Heart right ventricle (tissue), 16 donors: ENCODE results near the gene EMC9. TPM values are rescaled to one million over a fixed set of nuclear protein-coding genes. Genes with fewer than 3 reads are reported as not detected.

Experiments
- ATAC-seq, 8 donors: fragments of 200-7000 bp; cut with Tn5 transposase; one replicate each; pipeline ENCODE4 v1.9.1; 2020; ENCODE audit warnings: mild to moderate bottlenecking in 8 of 8, moderate library complexity in 8 of 8, moderate number of reproducible peaks in 1 of 8
- DNase-seq, 2 donors: peaks; one replicate each; pipeline ENCODE4 v3.0.0-alpha.2; 2020
- H3K27ac ChIP-seq, 10 donors: fragments of 200-600 bp; sonication (generic) in 2 of 10; one replicate each; pipeline versions ENCODE4 v1.5.0 to v1.8.0; 2020 to 2022; ENCODE audit warnings: mild to moderate bottlenecking in 3 of 10
- H3K27me3 ChIP-seq, 7 donors: fragments of 200-600 bp; one replicate each; pipeline ENCODE4 v1.8.0; 2021 to 2022; ENCODE audit warnings: mild to moderate bottlenecking in 2 of 7
- H3K36me3 ChIP-seq, 9 donors: fragments of 200-600 bp; sonication (generic) in 1 of 9; one replicate each; pipeline versions ENCODE4 v1.5.0 to v1.8.0; 2020 to 2022; ENCODE audit warnings: mild to moderate bottlenecking in 2 of 9
- H3K4me1 ChIP-seq, 9 donors: fragments of 200-600 bp; sonication (generic) in 1 of 9; one replicate each; pipeline versions ENCODE4 v1.5.0 to v1.8.0; 2020 to 2022; ENCODE audit warnings: mild to moderate bottlenecking in 4 of 9
- H3K4me3 ChIP-seq, 10 donors: fragments of 200-600 bp; sonication (generic) in 2 of 10; one replicate each; pipeline versions ENCODE4 v1.5.0 to v1.8.0; 2020 to 2022; ENCODE audit warnings: mild to moderate bottlenecking in 7 of 10, moderate library complexity in 2 of 10
- H3K9me3 ChIP-seq, 11 donors: fragments of 200-600 bp in 10 of 11; sonication (generic) in 2 of 11; one replicate each; pipeline versions ENCODE4 v1.5.0 to v1.8.0; 2013 to 2022; ENCODE audit warnings: mild to moderate bottlenecking in 2 of 11, control low read depth in 1 of 11, moderate library complexity in 1 of 11
- CTCF ChIP-seq, 9 donors: fragments of 200-600 bp; sonication (generic) in 2 of 9; IDR thresholded peaks; one replicate each; pipeline versions ENCODE4 v1.5.0 to v1.8.0; 2021 to 2022; ENCODE audit warnings: antibody characterized with exemption in 9 of 9, mild to moderate bottlenecking in 5 of 9, moderate library complexity in 1 of 9
- WGBS, 2 donors: extraction: QIAGEN DNeasy Blood & Tissue Kit; methylation state at CpG; one replicate each; pipeline ENCODE4 v1.1.7; 2013; ENCODE audit warnings: inconsistent platforms in 1 of 2; 5-methylcytosine and 5-hydroxymethylcytosine counted together
- intact Hi-C, 10 donors: fragments of 100-400 bp; cut with DNase I; formaldehyde crosslinking; loops; one replicate each; pipeline versions ENCODE4 v1.11.1 to v1.14.2; 2022
- polyA plus RNA-seq, 2 donors: library from polyadenylated mRNA; stranded (reverse); fragments of 200-250 nt; gene quantifications; one replicate each; pipeline ENCODE4 v1.2.3, GENCODE V29; 2013
- total RNA-seq, 10 donors: library from RNA; stranded (reverse); fragmentation: NEBNext Ultra II Directional in 3 of 10; extraction: Animal tissue kit (Norgen Biotek cat#: 25700) in 3 of 10; gene quantifications; one replicate each; pipeline versions ENCODE4 v1.2.1 to v1.2.4, GENCODE V29; 2021 to 2023
- donor health status: Arrhythmogenic right ventricular cardiomyopathy.
- donor health status: ischemic (EF 13 %, LVEDD 7.1; RV severe dilation, severe dysfunction).
- donor health status: healthy with polysubstance abuse.
- donor health status: DM: no; HTN: yes; CAD: no.
- donor health status: DM: no; HTN: no; CAD: no.
- donor health status: ischemic (EF 25% LVEDD 6.9; RV normal size, moderate dysfunction).
- donor health status: ischemic (EF 25% LVEDD 5.7; RV mildly dilated, moderate dysfunction).
- donor health status: healthy.
- donor health status: DM: yes; HTN: yes; CAD: no.
- donor health status: Ischemic cardiomyopathy.
- donor health status: ischemic (EF 35%, LVEDD 5.7; RV mildly dilated, moderate dysfunction).
- donor health status: nonischemic (EF 11% LVEDD 7.7; RV severe dilation, severe dysfunction).
- donor health status: DM: yes; HTN: yes; CAD: no.
- donor health status: PGD.
- donor health status: ischemic (EF 29% LVEDD 5.4; RV normal size, mild dysfunction).
- donor health status: nonischemic (EF 23%, LVEDD 6.1; RV moderate dilation, normal function).

Gene EMC9
- total and polyA plus RNA-seq, 12 donors, result 10.2 to 44.3 (median 14.4) TPM

- peaks cover 0 to 57% (median 0%) of the 10 kb centered on the region in 9 donors for H3K36me3 ChIP-seq
- DNase-seq (no peak), ATAC-seq (peak in 1 of 8 donors; percentile 9)
- TF ChIP-seq CTCF (IDR thresholded peaks at IDR 0.05), result no peak
- no peaks in the 10 kb centered on the region for H3K27me3 ChIP-seq
- H3K4me3 ChIP-seq, result no peak overlapping the region
- H3K27ac ChIP-seq, result no peak overlapping the region
- H3K4me1 ChIP-seq, result peaks cover 0 to 12% (median 0%) of the 10 kb centered on the region in 9 donors
- no peaks in the 10 kb centered on the region for H3K9me3 ChIP-seq
- intact Hi-C loops, result loop anchor here in 2 of 10 donors (5.0 to 10.0 kb wide), 2 partner anchors 41 to 119 kb away; partner anchors contain the start of gene DHRS4L2 (in 1 of the 2)
- WGBS, 2 donors, result 89% methylated on average over 13 of the region's 13 CpGs
Observed at GRCh38 chr14:24103451-24103850, 37.9 kb downstream of the EMC9 start.

GRCh38 chr14:24102357-24103048 lies 38.9 kb downstream of the EMC9 start:
- no peak overlapping the region for H3K27ac ChIP-seq
- intact Hi-C loops, result loop anchor here in 2 of 10 donors (5.0 to 10.0 kb wide), 2 partner anchors 40 to 118 kb away; partner anchors contain the start of gene DHRS4L2 (in 1 of the 2)
- ATAC-seq, result no peak
- H3K36me3 ChIP-seq, result peaks cover 0 to 67% (median 0%) of the 10 kb centered on the region in 9 donors
- no peak for DNase-seq
- no peak overlapping the region for H3K4me3 ChIP-seq
- TF ChIP-seq CTCF (IDR thresholded peaks at IDR 0.05), result no peak
- H3K9me3 ChIP-seq, result no peaks in the 10 kb centered on the region
- H3K4me1 ChIP-seq, result peaks cover 0 to 8% (median 0%) of the 10 kb centered on the region in 9 donors
- H3K27me3 ChIP-seq, result no peaks in the 10 kb centered on the region
- 92% methylated on average over 7 of the region's 7 CpGs for WGBS, 2 donors

- no peak for DNase-seq
- H3K4me1 ChIP-seq, result peaks cover 0 to under 1% (median 0%) of the 10 kb centered on the region in 9 donors
- intact Hi-C loops, result loop anchor here in 2 of 10 donors (5.0 to 10.0 kb wide), 2 partner anchors 39 to 116 kb away; partner anchors contain the start of gene DHRS4L2 (in 1 of the 2)
- no peak for TF ChIP-seq CTCF (IDR thresholded peaks at IDR 0.05)
- WGBS, 2 donors, result 92 to 97% methylated on average over 3 of the region's 3 CpGs
- no peaks in the 10 kb centered on the region for H3K9me3 ChIP-seq
- no peak overlapping the region for H3K27ac ChIP-seq
- H3K27me3 ChIP-seq, result no peaks in the 10 kb centered on the region
- H3K36me3 ChIP-seq, result peaks cover 0 to 67% (median 0%) of the 10 kb centered on the region in 9 donors
- H3K4me3 ChIP-seq, result no peak overlapping the region
- ATAC-seq, result no peak
Observed at GRCh38 chr14:24100982-24101494, 40.4 kb downstream of the EMC9 start.

GRCh38 chr14:24100197-24100981 lies 41.0 kb downstream of the EMC9 start:
- H3K27ac ChIP-seq, result no peak overlapping the region
- H3K9me3 ChIP-seq, result no peaks in the 10 kb centered on the region
- peaks cover 0 to 67% (median 0%) of the 10 kb centered on the region in 9 donors for H3K36me3 ChIP-seq
- 85 to 86% methylated on average over 4 of the region's 4 CpGs for WGBS, 2 donors
- H3K27me3 ChIP-seq, result no peaks in the 10 kb centered on the region
- peaks cover 0 to 5% (median 1%) of the 10 kb centered on the region in 9 donors for H3K4me1 ChIP-seq
- TF ChIP-seq CTCF (IDR thresholded peaks at IDR 0.05), result no peak
- DNase-seq (no peak), ATAC-seq (no peak)
- intact Hi-C loops, result loop anchor here in 2 of 10 donors (5.0 to 10.0 kb wide), 2 partner anchors 38 to 116 kb away; partner anchors contain the start of gene DHRS4L2 (in 1 of the 2)
- H3K4me3 ChIP-seq, result no peak overlapping the region
